NCI-H187 (cell line): Measurements from ENCODE around the gene RGS11.
"Not testable (repeated sequence)": the region's sequence is repeated elsewhere in the genome, so short reads cannot be mapped to it uniquely, and the experiment has no call there.

Source experiments
- DNase-seq, 2 experiments: peaks; one replicate each; lab custom pipeline; 2025; lab: John Stamatoyannopoulos, UW

The RGS11 gene

DNA sequence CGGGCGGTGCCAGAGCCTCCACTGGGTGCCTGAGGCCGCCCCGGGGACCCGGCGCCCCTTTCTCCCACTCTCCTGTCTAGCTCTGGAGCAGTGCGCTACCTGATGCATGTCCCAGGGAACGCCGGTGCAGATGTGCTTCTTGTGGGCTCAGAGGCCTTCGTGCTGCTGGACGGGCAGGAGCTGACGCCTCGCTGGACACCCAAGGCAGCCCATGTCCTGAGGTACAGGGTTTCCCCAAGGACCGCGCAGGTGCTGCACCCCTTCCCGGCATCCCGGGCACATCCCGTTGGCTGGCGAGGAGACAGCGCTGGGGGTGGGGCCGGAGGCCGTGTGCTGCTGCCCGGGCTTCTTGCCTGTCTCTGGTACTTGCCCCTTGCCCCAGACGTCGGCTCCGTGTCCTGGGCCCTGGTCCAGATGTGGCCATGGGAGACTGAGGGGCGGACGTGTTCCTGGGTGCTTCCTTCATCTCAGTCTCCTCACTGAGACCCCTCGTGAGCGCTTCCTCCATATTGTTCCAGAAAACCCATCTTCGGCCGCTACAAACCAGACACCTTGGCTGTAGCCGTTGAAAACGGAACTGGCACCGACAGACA lies 12.5 kb downstream of the RGS11 start:
- DNase-seq: no peak

DNA sequence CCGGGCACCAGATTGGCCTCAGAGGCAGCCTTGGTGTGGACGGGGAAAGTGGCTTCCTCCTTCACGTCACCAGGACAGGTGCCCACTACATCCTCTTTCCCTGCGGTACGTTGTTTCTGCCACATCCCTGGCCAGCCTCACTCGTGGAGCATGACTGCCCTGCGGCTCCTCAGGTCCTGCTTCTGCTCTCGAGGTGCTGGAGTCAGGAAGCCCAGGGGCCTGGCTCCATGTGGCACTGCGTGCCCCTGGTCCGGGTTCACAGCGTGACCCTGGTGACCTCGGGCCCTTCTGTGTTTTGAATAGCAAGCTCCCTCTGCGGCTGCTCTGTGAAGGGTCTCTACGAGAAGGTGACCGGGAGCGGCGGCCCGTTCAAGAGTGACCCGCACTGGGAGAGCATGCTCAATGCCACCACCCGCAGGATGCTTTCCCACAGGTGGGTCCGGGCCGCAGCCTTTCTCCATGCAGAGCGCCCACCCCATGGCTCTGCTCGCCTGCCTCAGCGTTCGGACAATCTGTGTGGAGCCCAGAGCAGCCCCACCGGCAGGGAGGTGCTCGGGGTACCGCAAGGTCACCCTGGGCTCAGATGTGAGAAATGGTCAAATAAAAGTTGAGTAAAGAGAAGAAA lies 13.5 kb downstream of the RGS11 start:
- no peak for DNase-seq

DNA sequence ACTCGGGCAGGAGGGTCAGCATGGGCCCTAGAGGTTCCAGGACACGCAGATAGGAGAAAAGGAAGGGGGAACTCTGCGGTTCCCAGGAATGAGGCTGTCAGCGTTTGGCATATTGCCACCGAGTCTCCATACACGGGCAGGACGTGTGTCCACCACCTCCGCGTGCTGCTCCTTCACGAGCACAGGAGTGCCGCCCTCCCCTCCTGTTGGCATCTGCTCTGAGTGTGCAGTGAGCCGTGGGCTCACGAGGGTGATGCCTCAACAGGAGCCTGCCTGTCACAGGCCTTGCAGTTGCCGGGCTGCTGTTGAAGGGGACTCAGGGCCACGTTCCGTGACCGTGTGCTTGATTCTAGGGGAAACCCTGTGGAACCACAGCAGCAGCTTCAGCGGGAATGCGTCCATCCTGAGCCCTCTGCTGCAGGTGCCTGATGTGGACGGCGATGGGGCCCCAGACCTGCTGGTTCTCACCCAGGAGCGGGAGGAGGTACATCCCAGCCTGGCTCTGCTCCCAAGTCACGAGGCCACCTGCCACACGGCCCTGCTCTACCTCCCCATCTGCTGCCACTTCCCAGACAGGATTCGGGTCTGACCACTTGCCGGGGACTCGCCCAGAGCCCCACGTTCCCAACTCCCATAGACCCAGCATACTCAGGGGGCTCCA lies 14.6 kb downstream of the RGS11 start:
- peak in 1 of 2 experiments; percentile 36 for DNase-seq

DNA sequence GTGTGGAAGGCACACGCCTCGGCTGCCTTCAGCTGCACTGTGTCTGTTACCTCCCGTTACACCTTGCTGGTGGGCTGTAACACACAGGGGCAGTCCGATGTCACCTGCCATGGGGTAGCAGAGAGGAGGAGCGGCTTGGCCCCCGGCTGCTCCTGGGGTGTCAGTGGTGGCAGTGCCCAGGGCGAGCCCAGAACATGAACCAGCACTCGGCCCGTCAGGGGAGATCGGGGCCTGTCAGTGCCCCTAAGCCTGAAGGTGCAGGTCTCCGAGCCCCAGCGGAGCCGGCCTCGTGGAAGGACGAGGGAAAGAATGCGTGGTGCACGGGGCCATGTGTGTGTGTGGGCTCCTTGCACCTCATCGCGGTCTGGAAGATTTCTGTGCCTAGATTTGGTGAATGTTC lies 15.4 kb downstream of the RGS11 start:
- no peak for DNase-seq

GRCh38 chr16:259814-260253 lies 15.9 kb downstream of the RGS11 start:
- DNase-seq: no peak

DNA sequence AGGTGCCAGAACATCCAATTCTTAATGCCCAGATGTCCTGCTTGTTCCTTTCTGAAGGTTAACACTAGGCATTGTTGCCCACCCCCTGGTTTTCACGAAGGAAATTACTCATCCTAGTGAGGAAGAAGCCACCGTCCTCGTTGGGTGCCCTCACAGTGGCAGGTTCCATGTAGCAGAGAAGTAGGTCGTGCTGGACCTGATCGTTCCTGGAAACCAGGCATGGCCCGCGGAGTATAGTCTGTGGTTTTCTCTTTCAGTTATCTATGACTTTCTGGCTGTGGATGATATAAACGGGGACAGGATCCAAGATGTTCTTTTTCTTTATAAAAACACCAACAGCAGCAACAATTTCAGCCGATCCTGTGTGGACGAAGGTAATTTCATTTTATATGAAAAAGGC lies 16.5 kb downstream of the RGS11 start:
- DNase-seq: no peak

GRCh38 chr16:258091-258490 lies 17.7 kb downstream of the RGS11 start:
- not testable (repeated sequence) for DNase-seq

DNA sequence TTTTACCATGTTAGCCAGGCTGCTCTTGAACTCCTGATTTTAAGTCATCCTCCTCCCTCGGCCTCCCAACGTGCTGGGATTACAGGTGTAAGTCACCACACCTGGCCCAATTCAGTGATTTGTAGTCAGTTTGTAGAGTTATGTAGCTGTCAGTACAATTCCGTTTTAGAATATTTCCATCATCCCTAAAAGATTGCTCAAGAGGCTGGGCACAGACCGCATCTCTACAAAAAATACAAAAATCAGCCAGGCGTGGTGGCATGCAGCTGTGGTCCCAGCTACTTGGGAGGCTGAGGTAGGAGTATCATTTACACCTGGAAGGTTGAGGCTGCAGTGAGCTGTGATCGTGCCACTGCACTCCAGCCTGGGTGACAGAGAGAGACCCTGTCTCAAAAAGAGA lies 20.6 kb downstream of the RGS11 start:
- no peak for DNase-seq

GRCh38 chr16:254461-254860 lies 21.3 kb downstream of the RGS11 start:
- no peak for DNase-seq

DNA sequence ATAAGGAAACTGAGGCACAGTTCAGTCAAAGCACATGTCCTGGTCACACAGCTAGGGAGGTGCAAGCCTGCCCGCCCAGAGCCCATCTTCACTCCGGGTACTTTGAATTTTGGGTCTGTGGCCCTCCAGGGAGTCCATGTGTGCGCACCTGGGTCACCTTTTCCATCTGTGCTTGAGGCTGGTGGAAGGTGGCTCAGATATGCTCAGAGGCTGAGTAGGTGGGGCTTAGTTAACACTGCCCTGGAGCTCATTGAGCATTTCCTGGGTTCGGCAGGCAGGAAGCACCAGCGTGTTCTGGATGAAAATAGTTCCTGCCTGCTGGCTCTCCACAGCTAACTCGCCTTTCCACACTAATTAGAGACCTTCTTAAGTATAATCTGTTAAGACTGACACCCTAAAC lies 21.9 kb downstream of the RGS11 start:
- no peak for DNase-seq

GRCh38 chr16:252366-253337 lies 23.1 kb downstream of the RGS11 start:
- DNase-seq: no peak

DNA sequence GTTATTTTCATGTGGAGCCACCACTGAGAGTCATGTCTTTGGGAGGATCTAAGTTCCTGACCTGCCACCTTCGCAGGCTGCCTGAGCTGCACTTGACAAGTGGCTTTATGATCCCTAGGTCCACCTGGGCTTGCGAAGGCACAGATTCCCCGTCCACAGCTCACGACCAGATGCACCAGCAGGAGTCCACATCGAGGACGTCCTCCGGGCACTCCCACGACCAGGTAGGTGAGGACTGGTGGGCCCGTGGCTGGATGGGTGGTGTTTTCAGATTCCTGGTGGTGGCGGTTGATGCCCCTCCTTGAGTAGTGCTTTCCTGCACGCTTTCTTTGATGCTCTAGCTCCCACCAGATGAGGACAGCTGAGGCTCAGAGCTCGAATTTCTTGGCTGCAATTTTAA lies 26.3 kb downstream of the RGS11 start:
- DNase-seq: no peak

DNA sequence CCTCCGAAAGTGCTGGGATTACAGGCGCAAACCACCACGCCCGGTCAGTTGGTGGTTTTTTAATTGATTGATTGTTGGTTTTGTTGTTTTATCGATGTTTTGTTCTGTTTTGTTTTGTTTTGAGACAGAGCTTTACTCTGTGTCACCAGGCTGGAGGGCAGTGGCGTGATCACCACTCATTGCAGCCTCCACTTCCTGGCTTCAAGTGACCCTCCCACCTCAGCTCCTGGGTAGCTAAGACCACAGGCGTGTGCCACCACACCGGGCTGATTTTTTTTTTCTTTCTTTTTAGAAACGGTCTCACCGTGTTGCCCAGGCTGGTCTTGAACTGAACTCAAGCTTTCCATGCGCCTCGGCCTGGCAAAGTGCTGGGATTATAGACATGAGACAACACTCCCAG lies 28.7 kb downstream of the RGS11 start:
- DNase-seq: no peak

- DNase-seq: no peak
Observed at GRCh38 chr16:245105-245504, 30.6 kb downstream of the RGS11 start.

- DNase-seq: no peak
Observed at GRCh38 chr16:243348-243747, 32.4 kb downstream of the RGS11 start.

DNA sequence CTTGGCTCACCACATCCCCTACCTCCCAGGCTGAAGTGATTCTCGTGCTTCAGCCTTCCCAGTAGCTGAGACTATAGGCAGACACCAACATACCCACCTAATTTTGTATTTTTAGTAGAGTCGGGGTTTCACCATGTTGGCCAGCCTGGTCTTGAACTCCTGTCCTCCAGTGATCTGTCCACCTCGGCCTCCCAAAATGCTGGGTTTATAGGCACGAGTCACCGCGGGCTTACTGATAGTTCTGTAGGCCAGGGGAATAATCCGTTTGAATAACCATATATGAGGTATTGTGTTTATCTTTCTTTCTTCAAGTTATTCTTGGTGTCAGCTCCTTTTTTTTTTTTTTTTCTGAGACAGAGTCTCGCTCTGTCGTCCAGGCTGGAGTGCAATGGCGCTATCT lies 33.5 kb downstream of the RGS11 start:
- DNase-seq: no peak

DNA sequence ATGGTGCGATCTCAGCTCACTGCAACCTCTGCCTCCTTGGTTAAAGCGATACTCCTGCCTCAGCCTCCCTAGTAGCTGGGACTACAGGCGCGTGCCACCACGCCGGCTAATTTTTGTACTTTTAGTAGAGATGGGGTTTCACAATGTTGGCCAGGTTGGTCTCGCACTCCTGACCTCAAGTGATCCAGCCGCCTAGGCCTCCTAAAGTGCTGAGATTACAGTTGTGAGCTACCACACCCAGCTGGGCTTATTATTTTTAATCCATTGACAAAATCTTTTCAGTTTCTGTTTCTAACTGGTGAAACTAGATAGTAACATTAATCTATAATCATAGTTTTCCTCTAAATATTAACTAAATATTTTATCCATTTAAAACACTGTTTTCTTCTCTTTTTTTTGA lies 35.2 kb downstream of the RGS11 start:
- no peak for DNase-seq

- no peak for DNase-seq
Observed at GRCh38 chr16:239948-240277, 35.8 kb downstream of the RGS11 start.

GRCh38 chr16:234468-235305 lies 41.1 kb downstream of the RGS11 start, which contains the start of gene FAM234A:
Gene FAM234A (plus strand): TSS chr16:234821. CDS start chr16:254414, 19,593 bp downstream.
- DNase-seq: peak; percentile 95 to 97

GRCh38 chr16:230949-231348 lies 44.8 kb downstream of the RGS11 start:
- DNase-seq: no peak

GRCh38 chr16:230351-230750 lies 45.4 kb downstream of the RGS11 start:
- DNase-seq: not testable (repeated sequence)
